Embryonic facial prominence (tissue), 1 donor: ENCODE results near the gene LIPC.

Experiments
- DNase-seq: peaks from one replicate; pipeline ENCODE4 v3.0.0-alpha.2; 2016; ENCODE audit errors: extremely low spot score

The LIPC gene

DNA sequence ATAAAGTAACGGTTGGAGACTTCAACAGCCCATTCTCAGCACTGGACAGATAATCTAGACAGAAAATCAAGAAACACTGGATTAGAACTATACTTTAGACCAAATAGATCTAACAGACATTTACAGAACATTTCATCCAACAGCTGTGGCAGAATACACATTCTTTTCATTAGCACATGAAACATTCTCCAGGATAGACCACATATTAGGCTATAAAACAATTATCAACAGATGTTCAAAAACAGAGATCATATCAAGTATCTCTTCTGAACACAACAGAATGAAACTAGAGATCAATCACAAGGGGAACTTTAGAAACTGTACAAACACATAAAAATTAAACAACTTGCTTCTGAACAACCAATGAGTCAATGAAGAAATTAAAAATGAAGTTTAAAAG is 184.4 kb downstream of the LIPC start:
- DNase-seq: no peak
